Ovary (tissue), 9 donors: Measurements from ENCODE around the gene PMVK. TPM values are rescaled to one million over a fixed set of nuclear protein-coding genes. Genes with fewer than 3 reads are reported as not detected.

Experiments used
- DNase-seq, 5 donors: peaks; one replicate each; pipeline ENCODE4 v3.0.0-alpha.2; 2019 to 2020
- H3K27ac ChIP-seq, 2 donors: fragments of 200-600 bp; one replicate each; pipeline versions ENCODE4 v1.5.1 to v1.8.0; 2019 to 2022
- H3K27me3 ChIP-seq: fragments of 200-600 bp; one replicate; pipeline ENCODE4 v1.8.0; 2022
- H3K36me3 ChIP-seq: fragments of 200-600 bp; sonication (generic); one replicate; pipeline ENCODE4 v1.5.1; 2019
- H3K4me1 ChIP-seq: one replicate; pipeline ENCODE4 v1.8.1; 2013; ENCODE audit warnings: mild to moderate bottlenecking, moderate library complexity; ENCODE audit not compliant: insufficient read depth
- H3K4me3 ChIP-seq: fragments of 200-600 bp; sonication (generic); one replicate; pipeline ENCODE4 v1.5.1; 2017
- H3K9me3 ChIP-seq, 2 donors: fragments of 200-600 bp in 1 of 2; sonication (generic) in 1 of 2; one replicate each; pipeline versions ENCODE4 v1.5.1 to v1.8.1; 2013 to 2019; ENCODE audit warnings: mild to moderate bottlenecking in 1 of 2, moderate library complexity in 1 of 2
- EP300 ChIP-seq: sonication (generic); formaldehyde crosslinking; IDR thresholded peaks from one replicate; pipeline ENCODE4 v1.6.1; 2017; ENCODE audit warnings: antibody characterized with exemption
- POLR2A ChIP-seq: fragments of 450-650 bp; IDR thresholded peaks from one replicate; pipeline ENCODE4 v1.6.1; 2017; ENCODE audit warnings: antibody characterized with exemption, mild to moderate bottlenecking, moderate library complexity
- WGBS, 3 donors: extraction: QIAGEN DNeasy Blood & Tissue Kit in 1 of 3; methylation state at CpG; one replicate each; pipeline versions ENCODE4 v1.1.5 to v1.1.7; 2013 to 2017; 5-methylcytosine and 5-hydroxymethylcytosine counted together
- intact Hi-C, 4 donors: fragments of 100-400 bp; cut with DNase I; formaldehyde crosslinking; loops; one replicate each; pipeline versions ENCODE4 v1.11.0 to v1.15.1; 2022 to 2023
- polyA plus RNA-seq, 2 donors: library from polyadenylated mRNA; stranded (reverse); fragments of 200-250 nt in 1 of 2; fragments of 350-450 nt in 1 of 2; fragmentation: Illumina TruSeq in 1 of 2; extraction: RNeasy Lipid Tissue Mini Kit (QIAGEN cat#74804) in 1 of 2; gene quantifications; one replicate each; pipeline ENCODE4 v1.2.3, GENCODE V29; 2013 to 2014
- total RNA-seq, 7 donors: library from RNA; depleted of rRNA in 2 of 7; stranded (reverse); fragments of >200 nt in 2 of 7; fragmentation: NEBNext Ultra II Directional in 3 of 7; extraction: Animal tissue kit (Norgen Biotek cat#: 25700) in 3 of 7; gene quantifications; one replicate each; pipeline versions ENCODE4 v1.1.0 to v1.2.4, GENCODE V29; 2016 to 2023
- TF ChIP-seq, protein P1 (sequence below), 3 donors: fragments of 450-650 bp in 2 of 3; fragments of 200-600 bp in 1 of 3; IDR thresholded peaks; one replicate each; pipeline versions ENCODE4 v1.5.1 to v1.8.0; 2016 to 2022; ENCODE audit warnings: antibody characterized with exemption in 3 of 3, mild to moderate bottlenecking in 1 of 3
- donor health status: DM: no; HTN: no; CAD: no; lungs with moderate emphysema.
- donor health status: DM: no; HTN: no; CAD: no.
- donor health status: Bipolar disorder and iron deficiency.
- donor health status: DM: yes; HTN: yes; CAD: no.
- donor health status: DM: no; HTN: no; CAD: no.
- donor health status: DM: yes; HTN: yes; CAD: no.

The PMVK gene
- total and polyA plus RNA-seq, 9 donors, result 8.6 to 50.7 (median 30.6) TPM

DNA sequence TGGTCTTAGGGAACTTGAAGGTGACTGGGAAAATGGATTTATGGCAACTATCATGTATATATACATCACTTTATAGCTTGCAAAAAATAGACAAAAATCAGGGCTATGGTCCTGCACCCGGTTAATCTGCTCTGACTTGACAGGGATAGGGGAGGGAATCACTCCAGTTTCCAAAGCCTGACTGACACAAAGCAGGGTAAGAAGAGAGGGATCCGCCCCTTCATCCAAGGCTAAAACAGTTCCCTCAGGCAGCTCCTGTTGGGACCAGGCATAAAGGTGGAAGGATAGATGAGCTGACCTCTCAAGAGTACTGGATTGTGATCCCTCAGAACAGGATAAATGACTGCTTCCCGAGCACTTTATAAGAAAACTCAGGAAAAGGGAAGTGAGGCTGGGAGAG lies 18.0 kb upstream of the PMVK start:
- no peaks in the 10 kb centered on the region for H3K27me3 ChIP-seq
- 53 to 57% (median 56%) methylated on average over 3 of the region's 3 CpGs for WGBS, 3 donors
- H3K9me3 ChIP-seq, result no peaks in the 10 kb centered on the region
- no peaks in the 10 kb centered on the region for H3K36me3 ChIP-seq
- no peak overlapping the region for H3K4me3 ChIP-seq
- TF ChIP-seq, protein P1, sequence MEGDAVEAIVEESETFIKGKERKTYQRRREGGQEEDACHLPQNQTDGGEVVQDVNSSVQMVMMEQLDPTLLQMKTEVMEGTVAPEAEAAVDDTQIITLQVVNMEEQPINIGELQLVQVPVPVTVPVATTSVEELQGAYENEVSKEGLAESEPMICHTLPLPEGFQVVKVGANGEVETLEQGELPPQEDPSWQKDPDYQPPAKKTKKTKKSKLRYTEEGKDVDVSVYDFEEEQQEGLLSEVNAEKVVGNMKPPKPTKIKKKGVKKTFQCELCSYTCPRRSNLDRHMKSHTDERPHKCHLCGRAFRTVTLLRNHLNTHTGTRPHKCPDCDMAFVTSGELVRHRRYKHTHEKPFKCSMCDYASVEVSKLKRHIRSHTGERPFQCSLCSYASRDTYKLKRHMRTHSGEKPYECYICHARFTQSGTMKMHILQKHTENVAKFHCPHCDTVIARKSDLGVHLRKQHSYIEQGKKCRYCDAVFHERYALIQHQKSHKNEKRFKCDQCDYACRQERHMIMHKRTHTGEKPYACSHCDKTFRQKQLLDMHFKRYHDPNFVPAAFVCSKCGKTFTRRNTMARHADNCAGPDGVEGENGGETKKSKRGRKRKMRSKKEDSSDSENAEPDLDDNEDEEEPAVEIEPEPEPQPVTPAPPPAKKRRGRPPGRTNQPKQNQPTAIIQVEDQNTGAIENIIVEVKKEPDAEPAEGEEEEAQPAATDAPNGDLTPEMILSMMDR (IDR thresholded peaks at IDR 0.05), result no peak
- no peak for TF ChIP-seq POLR2A
- no peak for TF ChIP-seq EP300
- peak overlapping the region in 1 of 2 donors; percentile 78 for H3K27ac ChIP-seq
- DNase-seq, result no peak
- H3K4me1 ChIP-seq, result peaks cover 41% of the 10 kb centered on the region
- intact Hi-C loops, result loop anchor here in 1 of 4 donors (5.0 kb wide), 1 partner anchor 98 kb away; the partner anchor contains the start of gene ADAM15

DNA sequence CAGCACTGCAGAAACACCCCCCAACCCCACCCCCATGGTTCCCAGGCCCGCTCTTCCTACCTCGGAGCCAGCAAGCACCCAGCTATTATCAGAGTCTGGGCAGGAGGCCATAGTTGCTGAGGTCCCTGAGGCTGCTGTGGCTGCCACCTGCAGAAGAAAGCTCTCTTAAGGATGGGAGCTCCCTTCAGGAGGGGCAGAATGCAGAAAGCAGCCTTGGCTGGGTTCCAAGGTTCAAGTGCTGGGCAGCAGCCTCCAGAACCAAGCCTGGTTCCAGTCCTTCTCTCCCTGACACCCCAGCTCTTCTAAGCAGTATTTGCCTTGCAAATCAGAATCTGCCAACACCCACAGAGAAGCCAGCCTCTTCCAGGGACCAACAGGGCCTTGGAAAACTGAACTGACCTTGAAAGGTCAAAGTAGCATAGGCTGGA lies 17.1 kb upstream of the PMVK start:
- H3K4me3 ChIP-seq, result no peak overlapping the region
- H3K36me3 ChIP-seq, result no peaks in the 10 kb centered on the region
- 52 to 80% (median 68%) methylated on average over 2 of the region's 2 CpGs for WGBS, 3 donors
- TF ChIP-seq, protein P1 (IDR thresholded peaks at IDR 0.05), result no peak
- TF ChIP-seq POLR2A (no peak), EP300 (no peak)
- H3K27ac ChIP-seq, result peak overlapping the region in 1 of 2 donors; percentile 16
- H3K9me3 ChIP-seq, result no peaks in the 10 kb centered on the region
- peak in 1 of 5 donors; percentile 36 for DNase-seq
- intact Hi-C loops, result loop anchor here in 1 of 4 donors (5.0 kb wide), 1 partner anchor 99 kb away; the partner anchor contains the start of gene ADAM15
- H3K4me1 ChIP-seq, result peaks cover 41% of the 10 kb centered on the region
- H3K27me3 ChIP-seq, result no peaks in the 10 kb centered on the region

DNA sequence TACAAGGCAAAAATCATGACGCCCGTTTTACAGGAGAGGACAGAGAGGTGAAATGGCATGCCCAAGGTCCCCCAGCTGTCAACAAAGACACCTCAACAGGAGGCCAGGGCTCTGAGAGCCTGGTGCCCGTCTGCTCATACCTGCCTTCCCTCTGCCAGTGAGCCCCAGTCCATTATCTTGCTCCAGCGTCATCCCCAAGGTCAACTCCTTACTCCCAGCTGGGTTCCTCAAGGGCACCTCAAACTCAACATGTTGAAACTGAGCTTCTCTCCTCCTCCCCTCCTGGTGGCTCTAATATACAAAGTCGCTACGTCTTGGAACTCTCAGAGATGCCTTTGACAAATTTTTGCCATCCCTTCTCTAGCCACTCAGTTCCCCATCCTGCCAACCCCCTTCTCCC lies 16.1 kb upstream of the PMVK start:
- no peak overlapping the region for H3K4me3 ChIP-seq
- no peaks in the 10 kb centered on the region for H3K9me3 ChIP-seq
- 35 to 59% (median 39%) methylated on average over 6 of the region's 6 CpGs for WGBS, 3 donors
- no peaks in the 10 kb centered on the region for H3K27me3 ChIP-seq
- no peak for DNase-seq
- no peak for TF ChIP-seq EP300
- TF ChIP-seq POLR2A, result no peak
- TF ChIP-seq, protein P1 (IDR thresholded peaks at IDR 0.05), result no peak
- H3K36me3 ChIP-seq, result no peaks in the 10 kb centered on the region
- intact Hi-C loops, result loop anchor here in 1 of 4 donors (5.0 kb wide), 1 partner anchor 100 kb away; the partner anchor contains the start of gene ADAM15
- H3K27ac ChIP-seq, result peak overlapping the region in 1 of 2 donors; percentile 53
- peaks cover 41% of the 10 kb centered on the region for H3K4me1 ChIP-seq

- H3K27me3 ChIP-seq, result no peaks in the 10 kb centered on the region
- H3K4me1 ChIP-seq, result peaks cover 38% of the 10 kb centered on the region
- no peak overlapping the region for H3K4me3 ChIP-seq
- WGBS, 3 donors, result 50 to 67% (median 53%) methylated on average over 15 of the region's 15 CpGs
- peak in 2 of 5 donors; percentile 50 to 60 for DNase-seq
- peak overlapping the region in 1 of 2 donors; percentile 53 for H3K27ac ChIP-seq
- TF ChIP-seq, protein P1 (IDR thresholded peaks at IDR 0.05), result no peak
- TF ChIP-seq POLR2A (no peak), EP300 (no peak)
- intact Hi-C loops, result loop anchor here in 1 of 4 donors (5.0 kb wide), 1 partner anchor 100 kb away; the partner anchor contains the start of gene ADAM15
- H3K36me3 ChIP-seq, result no peaks in the 10 kb centered on the region
- no peaks in the 10 kb centered on the region for H3K9me3 ChIP-seq
Measured at GRCh38 chr1:154951901-154952657, 15.6 kb upstream of the PMVK start.
